Neural crest cell (in vitro differentiated cells): ENCODE measurements around the gene AGBL1. TPM values are rescaled to one million over a fixed set of nuclear protein-coding genes. Genes with fewer than 3 reads are reported as not detected.

ENCODE experiments used
- DNase-seq: peaks from one replicate; pipeline ENCODE4 v3.0.0; 2021; ENCODE audit warnings: low read depth, mixed read lengths, low spot score
- H3K27ac Mint-ChIP-seq: one replicate; pipeline ENCODE4 v1.8.0; 2021; ENCODE audit warnings: mild to moderate bottlenecking, mixed read lengths; ENCODE audit not compliant: unreplicated experiment
- H3K27me3 Mint-ChIP-seq: 2 replicates; pipeline ENCODE4 v1.8.0; 2021; ENCODE audit warnings: low read depth, mild to moderate bottlenecking, mixed read lengths
- H3K36me3 Mint-ChIP-seq: 2 replicates; pipeline ENCODE4 v1.8.0; 2021; ENCODE audit warnings: low read depth, mild to moderate bottlenecking, mixed read lengths
- H3K4me1 Mint-ChIP-seq: 2 replicates; pipeline ENCODE4 v1.8.0; 2021; ENCODE audit warnings: mixed read lengths
- H3K4me3 Mint-ChIP-seq: one replicate; pipeline ENCODE4 v1.8.0; 2021; ENCODE audit warnings: mild to moderate bottlenecking, mixed read lengths
- H3K9me3 Mint-ChIP-seq: 2 replicates; pipeline ENCODE4 v1.8.0; 2021; ENCODE audit warnings: mixed read lengths
- total RNA-seq: library from RNA; stranded (reverse); gene quantifications from 2 replicates; pipeline ENCODE4 v1.2.1, GENCODE V29; 2021
- TF ChIP-seq, protein P1 (sequence below): fragments of 200-600 bp; sonication (generic); conservative IDR thresholded peaks from 2 replicates; pipeline ENCODE4 v1.5.0; 2021; ENCODE audit warnings: antibody characterized with exemption, mild to moderate bottlenecking

The AGBL1 gene
- total RNA-seq, 1 donor from 2014 or later: 0.05 TPM

DNA sequence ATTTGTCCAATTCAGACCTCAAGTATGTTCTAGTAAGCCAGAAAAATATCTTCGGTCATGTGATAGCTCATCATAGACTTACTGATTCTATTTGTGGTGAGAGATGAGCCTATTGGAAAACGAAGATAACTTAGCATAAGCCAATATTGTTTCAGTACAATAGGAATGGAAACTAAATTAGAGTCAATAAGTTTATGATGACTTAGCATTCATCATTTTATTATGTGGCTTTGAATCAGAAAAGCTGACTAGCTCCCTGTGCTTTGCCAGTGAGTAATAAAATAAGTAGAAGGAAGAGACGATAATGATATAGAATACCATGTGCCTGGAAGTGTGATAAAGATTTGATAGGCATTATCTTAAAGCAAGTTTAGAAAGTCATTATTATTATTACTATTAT is 605.6 kb downstream of the AGBL1 start:
- Mint-ChIP-seq H3K4me3 (no peak overlapping the region), H3K27ac (no peak overlapping the region), H3K4me1 (no peaks in the 10 kb centered on the region), H3K36me3 (no peaks in the 10 kb centered on the region), H3K27me3 (peaks cover 6% of the 10 kb centered on the region), H3K9me3 (peaks cover 2% of the 10 kb centered on the region)
- TF ChIP-seq, protein P1, sequence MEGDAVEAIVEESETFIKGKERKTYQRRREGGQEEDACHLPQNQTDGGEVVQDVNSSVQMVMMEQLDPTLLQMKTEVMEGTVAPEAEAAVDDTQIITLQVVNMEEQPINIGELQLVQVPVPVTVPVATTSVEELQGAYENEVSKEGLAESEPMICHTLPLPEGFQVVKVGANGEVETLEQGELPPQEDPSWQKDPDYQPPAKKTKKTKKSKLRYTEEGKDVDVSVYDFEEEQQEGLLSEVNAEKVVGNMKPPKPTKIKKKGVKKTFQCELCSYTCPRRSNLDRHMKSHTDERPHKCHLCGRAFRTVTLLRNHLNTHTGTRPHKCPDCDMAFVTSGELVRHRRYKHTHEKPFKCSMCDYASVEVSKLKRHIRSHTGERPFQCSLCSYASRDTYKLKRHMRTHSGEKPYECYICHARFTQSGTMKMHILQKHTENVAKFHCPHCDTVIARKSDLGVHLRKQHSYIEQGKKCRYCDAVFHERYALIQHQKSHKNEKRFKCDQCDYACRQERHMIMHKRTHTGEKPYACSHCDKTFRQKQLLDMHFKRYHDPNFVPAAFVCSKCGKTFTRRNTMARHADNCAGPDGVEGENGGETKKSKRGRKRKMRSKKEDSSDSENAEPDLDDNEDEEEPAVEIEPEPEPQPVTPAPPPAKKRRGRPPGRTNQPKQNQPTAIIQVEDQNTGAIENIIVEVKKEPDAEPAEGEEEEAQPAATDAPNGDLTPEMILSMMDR: no peak
- no peak for DNase-seq

DNA sequence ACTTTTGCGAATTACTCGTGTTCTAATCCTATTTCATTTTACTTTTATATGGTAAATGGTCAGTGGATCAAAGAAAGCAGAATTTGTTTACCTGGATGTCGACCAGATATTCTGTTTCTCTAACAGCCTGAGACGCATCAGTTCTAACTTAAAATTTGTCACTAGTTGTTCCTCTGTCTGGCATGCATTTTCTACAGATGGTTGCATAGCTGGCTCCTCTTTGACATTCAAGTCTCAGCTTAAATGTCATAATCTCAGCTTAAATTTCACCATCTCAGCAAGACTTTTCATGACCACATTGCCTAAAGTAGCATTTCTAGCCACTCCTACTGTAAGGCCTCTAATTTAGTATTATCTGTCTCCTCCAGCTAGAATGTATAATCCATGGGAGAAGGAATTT is 609.3 kb downstream of the AGBL1 start:
- H3K9me3 Mint-ChIP-seq: peaks cover 6% of the 10 kb centered on the region
- H3K4me1 Mint-ChIP-seq: no peaks in the 10 kb centered on the region
- H3K4me3 Mint-ChIP-seq: no peak overlapping the region
- DNase-seq: no peak
- H3K27ac Mint-ChIP-seq: no peak overlapping the region
- no peaks in the 10 kb centered on the region for H3K36me3 Mint-ChIP-seq
- peaks cover 9% of the 10 kb centered on the region for H3K27me3 Mint-ChIP-seq
- TF ChIP-seq, protein P1: no peak

DNA sequence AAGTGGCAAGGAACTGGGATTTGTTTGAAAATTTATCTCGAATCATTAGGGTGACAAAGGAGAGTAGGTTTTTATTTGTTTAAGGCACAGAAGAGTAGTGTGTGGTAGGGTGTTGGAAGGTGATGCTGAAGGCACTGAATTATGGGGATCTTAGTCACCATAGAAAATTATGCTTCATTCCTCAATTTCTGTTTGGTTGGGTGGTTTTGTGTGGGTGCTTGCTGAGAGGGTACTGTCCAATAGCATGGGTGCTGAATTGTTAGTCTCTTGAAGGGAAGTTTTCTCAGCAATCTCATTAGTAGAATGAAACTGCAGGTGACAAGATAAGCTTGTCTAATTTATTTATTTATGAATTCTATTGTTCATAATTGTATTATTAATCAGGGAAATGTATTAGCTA is 610.9 kb downstream of the AGBL1 start:
- DNase-seq: no peak
- Mint-ChIP-seq H3K4me1 (no peaks in the 10 kb centered on the region), H3K27ac (no peak overlapping the region), H3K27me3 (peaks cover 9% of the 10 kb centered on the region), H3K36me3 (no peaks in the 10 kb centered on the region), H3K4me3 (no peak overlapping the region), H3K9me3 (peaks cover 6% of the 10 kb centered on the region)
- TF ChIP-seq, protein P1: no peak

DNA sequence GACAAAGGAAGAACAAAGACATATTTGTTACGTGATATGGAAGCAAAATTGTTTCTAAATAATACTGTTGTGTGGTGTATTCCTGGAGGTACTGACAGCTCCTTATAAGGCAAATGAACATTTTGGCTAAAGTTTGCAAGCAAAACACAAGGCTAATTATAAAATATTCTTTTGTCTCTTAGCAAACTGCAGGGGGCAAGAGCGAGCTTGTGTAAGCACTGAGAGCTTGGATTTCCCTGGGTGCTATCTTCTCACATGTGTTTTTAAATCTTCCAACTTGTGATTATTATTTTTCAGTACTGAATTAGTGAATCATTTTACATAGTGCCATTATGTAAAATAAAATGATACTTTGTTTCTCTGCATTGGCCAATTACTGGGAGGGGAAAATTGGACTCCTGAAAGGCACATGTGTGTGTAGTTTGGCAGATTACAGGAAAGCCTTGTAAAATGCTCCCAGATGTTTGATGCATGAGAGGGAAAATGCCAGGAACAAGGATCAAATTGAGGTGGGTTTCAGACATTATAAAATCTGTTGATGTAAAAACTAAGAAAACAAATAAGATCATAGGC is 611.5 kb downstream of the AGBL1 start:
- TF ChIP-seq, protein P1: peak; percentile 49
- Mint-ChIP-seq H3K36me3 (no peaks in the 10 kb centered on the region), H3K9me3 (peaks cover 6% of the 10 kb centered on the region), H3K4me1 (no peaks in the 10 kb centered on the region), H3K4me3 (no peak overlapping the region), H3K27ac (no peak overlapping the region), H3K27me3 (peaks cover 9% of the 10 kb centered on the region)
- DNase-seq: no peak

DNA sequence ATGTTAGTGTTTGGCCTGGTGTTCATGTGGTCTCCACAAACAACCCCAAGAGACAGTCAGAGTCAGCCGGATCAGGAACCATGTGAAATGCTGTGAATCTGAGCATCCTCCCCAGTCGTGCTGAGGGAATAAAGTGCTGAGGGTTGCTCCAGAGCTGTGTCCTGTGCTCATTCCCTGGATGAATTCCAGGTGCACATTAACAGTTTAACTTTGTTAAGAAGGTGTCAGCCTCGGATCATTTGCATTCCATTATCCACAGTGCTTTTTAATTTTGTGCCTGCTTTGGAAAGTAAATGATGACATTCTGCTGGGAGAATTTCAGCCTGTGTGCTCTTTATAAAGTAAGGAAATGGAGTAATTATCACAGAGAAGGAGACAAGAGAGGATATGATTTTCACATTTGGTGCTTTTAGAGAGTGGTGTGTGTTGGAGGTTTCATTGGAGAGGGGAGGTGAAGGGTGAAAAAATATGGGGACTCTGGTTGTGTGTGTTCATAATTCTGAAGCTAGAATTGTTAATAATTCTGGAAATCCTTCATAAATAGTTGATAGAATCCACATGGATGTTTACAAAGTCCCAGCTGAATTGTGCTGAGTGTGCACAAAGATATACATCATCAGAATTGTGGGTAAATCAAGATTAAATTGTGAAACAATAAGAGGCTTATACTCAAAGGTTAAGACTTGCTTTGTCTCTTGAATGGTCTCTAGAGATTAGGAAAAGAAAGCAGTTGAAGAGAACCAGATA is 621.4 kb downstream of the AGBL1 start:
- Mint-ChIP-seq H3K27ac (no peak overlapping the region), H3K27me3 (peaks cover 17% of the 10 kb centered on the region)

More for the DNA sequence above, 621.4 kb downstream of the AGBL1 start:
- no peaks in the 10 kb centered on the region for H3K36me3 Mint-ChIP-seq
- TF ChIP-seq, protein P1: no peak
- H3K9me3 Mint-ChIP-seq: peaks cover 3% of the 10 kb centered on the region
- no peak for DNase-seq
- no peaks in the 10 kb centered on the region for H3K4me1 Mint-ChIP-seq
- no peak overlapping the region for H3K4me3 Mint-ChIP-seq
